HG02642 (cell line): ENCODE results near the gene INHBB.
"Not testable (repeated sequence)": the region's sequence is repeated elsewhere in the genome, so short reads cannot be mapped to it uniquely, and the experiment has no call there.

Experiments used
- ATAC-seq: cut with Tn5 transposase; IDR thresholded peaks from one replicate; pipeline ENCODE4 v1.9.1; 2021; ENCODE audit warnings: mild to moderate bottlenecking; ENCODE audit not compliant: unreplicated experiment, poor library complexity

INHBB gene

GRCh38 chr2:120315367-120316033 lies 30.4 kb upstream of the INHBB start:
- ATAC-seq: no peak

DNA sequence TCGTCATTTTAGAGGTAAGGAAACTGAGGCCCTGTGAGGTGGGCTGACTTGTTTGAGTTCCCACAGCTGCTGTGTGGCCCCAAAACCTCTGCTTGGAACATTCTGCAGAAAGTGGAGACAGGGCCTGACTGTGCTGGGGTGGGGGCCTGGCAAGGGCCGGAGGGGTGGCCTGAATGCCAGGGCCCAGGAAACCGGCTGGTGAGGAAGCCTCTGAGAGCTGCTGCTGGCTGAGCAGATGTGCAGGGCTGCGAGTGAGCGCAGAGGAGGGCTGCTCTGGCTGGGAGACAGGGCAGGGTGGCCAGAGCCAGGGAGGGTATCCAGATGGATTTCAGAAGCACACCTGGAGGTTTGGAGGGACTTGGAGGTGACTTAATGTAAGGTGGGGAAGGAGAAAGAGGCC lies 29.9 kb upstream of the INHBB start:
- no peak for ATAC-seq

GRCh38 chr2:120316528-120317179 lies 29.3 kb upstream of the INHBB start:
- ATAC-seq: no peak

DNA sequence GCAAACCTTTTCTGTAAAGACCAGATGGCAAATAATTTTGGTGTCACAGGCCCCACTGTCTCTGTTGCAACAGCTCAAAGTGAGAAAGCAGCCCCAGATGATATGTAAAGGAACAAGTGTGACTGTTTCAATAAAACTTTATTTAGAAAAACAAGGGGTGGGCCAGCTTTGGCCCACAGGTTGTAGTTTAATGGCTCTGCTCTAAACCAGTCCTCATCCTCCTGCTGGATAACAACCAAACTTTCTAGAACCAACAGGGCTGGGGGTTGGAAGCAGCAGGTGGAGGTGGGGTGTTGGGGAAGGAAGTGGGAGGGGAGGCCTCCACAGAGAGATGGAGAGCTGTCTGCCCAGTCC lies 28.8 kb upstream of the INHBB start:
- no peak for ATAC-seq

- no peak for ATAC-seq
These were observed 28.0 kb upstream of the INHBB start for GRCh38 chr2:120317916-120318315.

DNA sequence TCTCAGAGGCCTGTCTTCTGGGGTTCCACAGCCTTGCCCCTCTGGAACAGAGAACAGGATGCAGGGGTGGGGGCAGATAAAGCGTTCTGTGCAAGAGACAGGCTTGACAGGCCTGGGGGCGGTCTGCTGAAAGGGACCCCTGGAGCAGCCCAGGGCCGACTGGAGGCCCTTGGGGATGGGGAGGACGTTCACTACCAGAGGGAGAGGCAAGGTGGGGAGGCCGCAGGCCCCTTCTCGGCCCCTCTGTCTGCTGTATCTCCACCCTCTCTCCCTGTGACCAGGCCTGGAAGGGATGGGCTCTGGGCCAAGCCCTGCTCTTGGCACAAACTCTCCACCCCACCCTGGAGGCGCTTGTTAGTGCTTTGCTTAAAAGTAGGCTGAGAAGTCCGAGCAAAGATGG lies 27.3 kb upstream of the INHBB start:
- ATAC-seq: no peak

- no peak for ATAC-seq
These were observed 26.8 kb upstream of the INHBB start for GRCh38 chr2:120319123-120319522.

GRCh38 chr2:120319686-120320317 lies 26.1 kb upstream of the INHBB start:
- no peak for ATAC-seq

DNA sequence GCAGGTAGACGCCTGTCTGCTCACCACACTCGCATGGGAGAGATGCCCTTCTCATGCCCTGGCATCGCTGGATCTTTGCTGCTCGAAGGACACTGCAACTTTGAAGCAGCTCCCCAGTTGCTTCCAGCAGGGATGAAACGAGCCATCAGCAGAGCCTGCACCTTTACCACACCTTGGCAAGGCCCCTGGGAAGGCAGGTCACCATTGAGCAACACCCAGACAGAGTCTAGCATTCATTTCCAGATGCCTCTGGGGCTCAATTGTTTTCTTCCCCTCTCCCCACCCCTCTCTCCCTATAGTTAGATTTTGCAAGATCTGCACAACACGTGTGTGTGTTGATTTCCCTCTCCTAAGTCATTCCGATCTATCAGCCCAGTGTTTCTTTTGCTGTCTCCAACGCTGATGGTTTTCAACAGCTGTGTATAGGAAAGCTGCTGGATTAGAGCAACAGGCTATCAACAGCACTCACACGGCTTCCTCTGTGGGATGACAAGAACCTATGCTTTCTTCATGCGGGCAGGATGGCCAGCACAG lies 25.6 kb upstream of the INHBB start:
- ATAC-seq: no peak

DNA sequence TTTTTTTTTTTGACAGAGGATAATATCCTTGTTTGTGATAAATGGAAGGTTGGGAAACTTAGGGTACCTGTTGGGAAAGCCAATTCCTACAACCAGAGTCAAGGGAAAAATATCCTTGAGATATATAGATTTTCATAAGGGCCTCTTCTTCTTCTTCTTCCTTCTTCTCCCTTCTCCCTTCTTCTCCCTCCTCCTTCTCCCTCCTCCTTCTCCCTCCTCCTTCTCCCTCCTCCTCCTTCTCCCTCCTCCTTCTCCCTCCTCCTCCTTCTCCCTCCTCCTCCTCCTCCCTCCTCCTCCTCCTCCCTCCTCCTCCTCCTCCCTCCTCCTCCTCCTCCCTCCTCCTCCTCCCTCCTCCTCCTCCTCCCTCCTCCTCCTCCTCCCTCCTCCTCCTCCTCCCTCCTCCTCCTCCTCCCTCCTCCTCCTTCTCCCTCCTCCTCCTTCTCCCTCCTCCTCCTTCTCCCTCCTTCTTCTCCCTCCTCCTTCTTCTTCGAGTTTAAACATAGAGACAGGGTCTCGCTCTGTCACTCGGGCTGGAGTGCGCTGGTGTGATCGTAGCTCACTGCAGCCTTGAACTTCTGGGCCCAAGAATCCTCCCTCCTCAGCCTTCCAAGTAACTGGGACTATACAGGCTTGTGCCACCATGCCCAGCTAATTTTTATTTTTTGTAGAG lies 24.9 kb upstream of the INHBB start:
- not testable (repeated sequence) for ATAC-seq

DNA sequence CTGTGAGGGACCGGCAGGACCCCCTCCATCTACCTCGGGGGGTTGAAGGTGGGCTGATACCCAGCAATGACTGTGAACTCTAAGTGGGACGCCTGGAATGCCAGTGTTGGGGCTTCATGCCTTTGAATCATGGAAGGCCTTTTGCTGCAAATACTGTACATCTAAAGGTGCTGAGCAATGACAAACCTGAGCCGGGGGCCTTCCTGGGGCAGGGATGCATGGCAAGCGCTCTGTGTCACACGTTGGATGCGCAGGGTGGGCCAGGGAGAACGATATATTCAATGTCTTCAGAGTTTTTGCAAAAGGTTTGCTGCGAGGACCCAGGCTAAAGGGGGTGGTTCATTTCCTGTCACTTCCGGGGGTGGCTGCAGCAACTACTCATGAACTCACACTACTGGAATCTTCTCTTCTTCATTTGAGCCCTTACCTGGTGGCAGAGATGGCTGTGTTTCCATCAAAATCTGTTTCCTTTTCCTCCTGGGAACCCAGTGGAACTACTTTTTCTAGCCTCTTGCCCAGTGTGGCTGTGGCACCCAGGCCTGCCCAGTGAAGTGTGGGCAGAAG lies 24.1 kb upstream of the INHBB start:
- no peak for ATAC-seq

- ATAC-seq: no peak
These were observed 23.6 kb upstream of the INHBB start for GRCh38 chr2:120322329-120322728.

DNA sequence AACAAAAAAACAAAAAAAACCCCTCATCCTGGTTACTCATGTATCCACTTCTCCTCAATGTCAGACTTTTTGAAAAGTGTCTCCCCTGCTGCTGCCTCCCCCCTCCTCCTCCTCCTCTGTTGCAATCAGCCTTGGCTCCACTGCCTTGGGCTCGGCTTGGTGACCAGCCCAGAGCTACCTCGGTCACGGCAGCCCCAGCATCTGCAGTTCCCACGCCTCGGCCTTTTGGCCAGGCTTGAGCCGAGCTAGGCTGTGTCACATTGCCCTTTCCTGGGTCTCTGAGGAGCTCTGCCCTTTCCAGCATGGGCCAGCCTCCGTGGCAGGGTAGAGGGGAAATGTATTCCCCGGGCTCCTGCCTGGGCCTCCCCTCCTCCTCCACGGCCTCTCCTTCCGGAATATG lies 22.7 kb upstream of the INHBB start:
- no peak for ATAC-seq

GRCh38 chr2:120323807-120324399 lies 22.0 kb upstream of the INHBB start:
- no peak for ATAC-seq

DNA sequence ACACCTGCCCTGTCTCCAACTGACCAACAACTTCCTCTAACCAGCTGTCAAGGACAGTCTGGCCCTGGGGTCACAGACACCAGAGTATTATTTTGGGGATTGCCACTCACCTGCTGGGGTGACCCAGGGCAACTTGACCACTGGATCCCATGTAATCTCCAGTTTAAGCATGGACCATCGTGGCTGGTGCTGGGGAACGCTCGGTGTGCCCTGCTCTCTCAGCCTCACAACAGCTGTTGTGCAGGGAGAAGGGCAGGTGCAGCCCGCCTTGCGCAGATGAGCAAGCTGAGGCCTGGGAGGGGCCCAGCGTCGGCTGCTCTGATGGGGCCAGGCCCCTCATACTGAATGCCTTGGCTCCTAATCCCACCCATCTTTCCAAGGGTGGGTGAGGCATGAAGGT lies 21.0 kb upstream of the INHBB start:
- ATAC-seq: no peak

GRCh38 chr2:120326066-120326465 lies 19.9 kb upstream of the INHBB start:
- no peak for ATAC-seq

- peak; percentile 59 for ATAC-seq
These were observed 14.8 kb upstream of the INHBB start for GRCh38 chr2:120330946-120331822.

DNA sequence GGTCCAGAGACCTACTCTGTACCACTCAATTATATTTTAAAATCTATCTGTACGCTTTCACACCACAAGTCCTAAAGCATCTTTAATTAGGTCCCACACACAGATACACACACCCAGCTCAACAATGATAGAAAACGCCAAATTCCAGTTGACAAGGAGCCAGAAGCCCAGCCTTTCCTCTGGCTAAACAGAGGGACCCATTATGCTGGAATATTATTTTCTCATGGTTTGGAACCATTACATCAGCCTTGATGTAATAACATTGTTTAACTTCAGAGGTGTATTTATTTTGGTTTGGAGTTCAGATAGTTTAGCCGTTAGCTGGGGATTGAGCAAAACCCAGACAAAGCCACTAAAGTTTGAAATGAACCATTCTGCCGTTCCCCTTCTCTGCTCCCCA lies 14.0 kb upstream of the INHBB start:
- ATAC-seq: no peak

- ATAC-seq: no peak
These were observed 13.6 kb upstream of the INHBB start for GRCh38 chr2:120332384-120332783.
